Head of caudate nucleus (tissue), 42 donors: ENCODE results near the gene OCA2.
"Not testable (repeated sequence)": the region's sequence is repeated elsewhere in the genome, so short reads cannot be mapped to it uniquely, and the experiment has no call there.

Experiments
- DNase-seq, 42 donors: peaks; one replicate each; pipeline versions ENCODE4 v3.0.0 to v3.0.0-alpha.2; 2020 to 2021; ENCODE audit warnings: mixed read lengths in 7 of 42
- intact Hi-C: fragments of 100-400 bp; cut with DNase I; formaldehyde crosslinking; loops from one replicate; pipeline ENCODE4 v1.15.0; 2022

The OCA2 gene

GRCh38 chr15:27869697-27870281 lies 229.3 kb downstream of the OCA2 start:
- intact Hi-C loops, result no loop called here
- no peak for DNase-seq

GRCh38 chr15:27868828-27869404 lies 230.2 kb downstream of the OCA2 start:
- intact Hi-C loops, result no loop called here
- no peak for DNase-seq

- no peak for DNase-seq
- intact Hi-C loops, result no loop called here
These were observed 231.3 kb downstream of the OCA2 start for GRCh38 chr15:27867861-27868260.

- intact Hi-C loops, result no loop called here
These were observed 232.5 kb downstream of the OCA2 start for GRCh38 chr15:27866505-27867165.

GRCh38 chr15:27865926-27866325 lies 233.2 kb downstream of the OCA2 start:
- intact Hi-C loops, result no loop called here
- no peak for DNase-seq

More at GRCh38 chr15:27866505-27867165, 232.5 kb downstream of the OCA2 start:
- no peak for DNase-seq

GRCh38 chr15:27865323-27865922 lies 233.7 kb downstream of the OCA2 start:
- intact Hi-C loops, result no loop called here
- DNase-seq, result no peak

GRCh38 chr15:27864719-27865118 lies 234.4 kb downstream of the OCA2 start:
- no peak for DNase-seq
- intact Hi-C loops, result no loop called here

GRCh38 chr15:27864086-27864485 lies 235.0 kb downstream of the OCA2 start:
- DNase-seq, result peak in 2 of 42 donors; percentile 7 to 11

GRCh38 chr15:27863000-27863399 lies 236.1 kb downstream of the OCA2 start:
- DNase-seq, result no peak
- intact Hi-C loops, result no loop called here

More at GRCh38 chr15:27864086-27864485, 235.0 kb downstream of the OCA2 start:
- intact Hi-C loops, result no loop called here

- intact Hi-C loops, result no loop called here
- no peak for DNase-seq
These were observed 237.9 kb downstream of the OCA2 start for GRCh38 chr15:27861171-27861570.

- intact Hi-C loops, result no loop called here
These were observed 244.0 kb downstream of the OCA2 start for GRCh38 chr15:27855137-27855536.

GRCh38 chr15:27854601-27855000 lies 244.5 kb downstream of the OCA2 start:
- DNase-seq, result no peak
- intact Hi-C loops, result no loop called here

More at GRCh38 chr15:27855137-27855536, 244.0 kb downstream of the OCA2 start:
- no peak for DNase-seq

GRCh38 chr15:27853624-27854455 lies 245.3 kb downstream of the OCA2 start:
- intact Hi-C loops, result no loop called here
- DNase-seq, result no peak

GRCh38 chr15:27851858-27852210 lies 247.3 kb downstream of the OCA2 start:
- intact Hi-C loops, result no loop called here
- DNase-seq, result no peak

- intact Hi-C loops, result no loop called here
- peak in 1 of 42 donors; percentile 31 for DNase-seq
These were observed 247.9 kb downstream of the OCA2 start for GRCh38 chr15:27850981-27851857.

- intact Hi-C loops, result no loop called here
- peak in 2 of 42 donors; percentile 9 to 28 for DNase-seq
These were observed 249.1 kb downstream of the OCA2 start for GRCh38 chr15:27850050-27850449.

GRCh38 chr15:27848936-27849335 lies 250.2 kb downstream of the OCA2 start:
- intact Hi-C loops, result not testable (repeated sequence)
- DNase-seq, result peak in 1 of 42 donors; percentile 3
